NK-92 treated with Interleukin-12 subunit alpha and Interleukin-12 subunit beta, amount 100 ng/mL, for 24 hours (cell line): Measurements from ENCODE around the gene C21orf58.
"Not testable (repeated sequence)": the region's sequence is repeated elsewhere in the genome, so short reads cannot be mapped to it uniquely, and the experiment has no call there.

Experiments used
- DNase-seq: peaks from one replicate; lab custom pipeline; 2025; lab: John Stamatoyannopoulos, UW

Gene C21orf58

GRCh38 chr21:46324390-46325072 lies 861 bp upstream of the C21orf58 start:
- DNase-seq, result peak; percentile 83

GRCh38 chr21:46323227-46323709 lies 402 bp downstream of the C21orf58 start:
- no peak for DNase-seq

- DNase-seq, result no peak
These were observed 1.1 kb downstream of the C21orf58 start for GRCh38 chr21:46322351-46323226.

GRCh38 chr21:46320331-46320801 lies 3.3 kb downstream of the C21orf58 start:
- DNase-seq, result no peak

- no peak for DNase-seq
These were observed 4.5 kb downstream of the C21orf58 start for GRCh38 chr21:46319186-46319585.

GRCh38 chr21:46318464-46318845 lies 5.2 kb downstream of the C21orf58 start:
- DNase-seq, result no peak

GRCh38 chr21:46317710-46318463 lies 5.8 kb downstream of the C21orf58 start:
- DNase-seq, result no peak

- no peak for DNase-seq
These were observed 6.9 kb downstream of the C21orf58 start for GRCh38 chr21:46316708-46317324.

- DNase-seq, result no peak
These were observed 9.1 kb downstream of the C21orf58 start for GRCh38 chr21:46314441-46315020.

GRCh38 chr21:46312949-46313348 lies 10.7 kb downstream of the C21orf58 start:
- no peak for DNase-seq

- no peak for DNase-seq
These were observed 12.1 kb downstream of the C21orf58 start for GRCh38 chr21:46311568-46311967.

GRCh38 chr21:46310260-46310659 lies 13.4 kb downstream of the C21orf58 start:
- not testable (repeated sequence) for DNase-seq

GRCh38 chr21:46308431-46308830 lies 15.2 kb downstream of the C21orf58 start:
- no peak for DNase-seq

GRCh38 chr21:46307625-46308024 lies 16.0 kb downstream of the C21orf58 start:
- DNase-seq, result no peak

- no peak for DNase-seq
These were observed 18.7 kb downstream of the C21orf58 start for GRCh38 chr21:46304955-46305354.

- DNase-seq, result no peak
These were observed 19.2 kb downstream of the C21orf58 start for GRCh38 chr21:46304437-46304836.

GRCh38 chr21:46301759-46302158 lies 21.9 kb downstream of the C21orf58 start:
- no peak for DNase-seq

- DNase-seq, result no peak
These were observed 24.5 kb downstream of the C21orf58 start for GRCh38 chr21:46299167-46299566.

GRCh38 chr21:46297338-46298271 lies 26.1 kb downstream of the C21orf58 start:
- DNase-seq, result no peak

GRCh38 chr21:46295996-46296752 lies 27.5 kb downstream of the C21orf58 start:
- DNase-seq, result no peak
